HT1080 (cell line): Measurements from ENCODE around the gene VPS33A. TPM values are rescaled to one million over a fixed set of nuclear protein-coding genes. Genes with fewer than 3 reads are reported as not detected.

Experiments used
- DNase-seq: peaks from one replicate; pipeline ENCODE4 v3.0.0-alpha.2; 2015; ENCODE audit warnings: low read depth
- small RNA-seq: library from RNA; depleted of rRNA; stranded (forward); fragments of <200 nt; gene quantifications from one replicate; pipeline ENCODE3, GENCODE V24; 2014
- total RNA-seq: library from RNA; depleted of rRNA; stranded (reverse); fragments of >200 nt; shearing (Covaris generic); gene quantifications from 2 replicates; pipeline ENCODE4 v1.2.3, GENCODE V29; 2014; rRNA removed

Gene VPS33A
- total RNA-seq, 1 experiment from 2014 or later: 23.1 TPM

DNA sequence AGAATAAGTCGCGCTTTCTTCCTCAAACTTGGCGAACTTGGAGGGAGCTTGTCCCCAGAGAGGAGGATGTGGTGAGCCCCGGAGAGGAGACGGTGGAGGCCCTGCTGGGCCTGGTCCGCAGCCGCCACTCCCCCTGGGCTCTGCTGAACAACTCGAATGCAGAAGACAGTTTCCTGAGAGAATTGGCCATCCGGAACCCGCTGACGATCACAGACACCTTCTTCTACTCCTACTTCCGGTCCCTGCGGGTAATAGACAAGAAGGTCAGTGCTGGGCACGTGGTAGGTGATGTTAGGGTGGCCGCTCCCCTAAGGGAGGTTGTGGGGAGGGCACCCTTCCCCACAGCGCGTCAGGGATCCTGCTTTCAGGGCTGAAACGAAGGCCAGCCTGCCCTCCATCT is 81.8 kb downstream of the VPS33A start:
- DNase-seq: no peak

DNA sequence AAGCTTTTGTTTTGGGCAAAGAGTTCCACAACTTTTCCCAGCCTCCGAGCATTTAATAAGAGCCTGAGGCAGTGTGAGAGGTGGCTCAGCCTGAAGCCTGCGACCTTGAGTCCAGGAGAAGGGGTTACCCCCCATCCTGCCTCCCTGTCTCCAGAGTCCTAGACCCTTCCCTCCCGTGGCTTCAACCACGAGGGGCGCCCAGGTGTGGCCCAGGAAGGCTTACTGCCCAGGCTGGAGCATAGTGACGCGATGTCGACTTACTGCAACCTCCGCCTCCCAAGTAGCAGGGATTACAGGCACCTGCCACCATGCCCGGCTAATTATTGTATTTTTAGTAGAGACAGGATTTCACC is 82.7 kb downstream of the VPS33A start:
- no peak for DNase-seq

DNA sequence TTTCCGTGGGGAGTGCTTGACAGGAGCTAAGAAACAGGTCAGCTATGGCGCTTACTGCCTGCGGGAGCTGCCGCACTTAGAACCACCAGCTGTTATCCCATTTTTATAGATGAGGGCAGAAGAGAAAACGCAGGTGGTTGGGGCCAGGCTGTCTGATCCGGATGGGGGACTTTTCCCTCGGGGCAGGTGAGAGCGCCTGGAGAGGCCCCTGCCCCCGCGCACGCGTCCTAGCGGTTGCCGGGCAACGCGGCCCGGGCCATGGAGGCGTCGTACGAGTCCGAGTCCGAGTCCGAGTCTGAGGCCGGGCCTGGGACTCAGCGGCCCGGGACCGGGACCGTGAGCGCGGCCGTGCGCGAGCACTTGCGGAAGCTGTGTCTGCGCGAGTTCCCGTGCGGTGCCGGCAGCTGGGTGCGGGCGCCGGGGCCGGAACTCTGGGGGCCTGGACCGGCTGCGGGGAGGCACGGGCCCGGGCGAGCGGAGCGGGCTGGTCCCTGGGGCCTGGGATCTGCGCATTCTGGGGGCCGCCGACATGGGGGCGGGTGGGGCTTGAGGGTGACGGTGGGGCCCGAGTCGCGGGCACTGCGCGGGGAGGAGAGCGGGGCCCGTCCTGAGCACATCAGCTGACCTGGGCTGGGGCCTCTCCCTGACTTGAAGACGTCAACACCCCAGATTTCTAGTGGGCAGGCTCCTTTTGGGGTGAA is 83.3 kb downstream of the VPS33A start, which contains the start of gene LRRC43:
LRRC43 (plus strand) TSS at position 237 of the 701 bp plus-strand sequence; CDS start at position 259, 22 bp downstream.
- no peak for DNase-seq

Small RNA genes within 50 kb of the gene (small RNA-seq; reads per million reads assigned to genes)
- 0.52 reads per million, percentile 56 among the genes with 10 or more reads in this experiment for gene DIABLO

Other genes with a start within 250 kb of the VPS33A start
- gene BCL7A, start 244.6 kb downstream of the VPS33A start, total RNA-seq: 7.2 and 10.3 TPM in 2 replicates
- gene MLXIP, start 187.7 kb downstream of the VPS33A start, total RNA-seq: 7.8 and 10.9 TPM in 2 replicates
- not detected in 2 replicates for gene IL31, start 92.3 kb downstream of the VPS33A start, total RNA-seq
- gene LRRC43, start 83.4 kb downstream of the VPS33A start, total RNA-seq: not detected in 2 replicates
- gene B3GNT4, start 62.8 kb downstream of the VPS33A start, total RNA-seq: 0.13 and 0.51 TPM in 2 replicates
- 58.9 and 65.9 TPM in 2 replicates for gene DIABLO, start 40.4 kb downstream of the VPS33A start, total RNA-seq
- gene CLIP1, start 156.2 kb upstream of the VPS33A start, total RNA-seq: 24.1 and 26.6 TPM in 2 replicates
- 15.9 and 19.6 TPM in 2 replicates for gene ZCCHC8, start 234.4 kb upstream of the VPS33A start, total RNA-seq